AG04450 (cell line): ENCODE measurements around the gene DNM2. TPM values are rescaled to one million over a fixed set of nuclear protein-coding genes. Genes with fewer than 3 reads are reported as not detected.
"Not testable (repeated sequence)": the region's sequence is repeated elsewhere in the genome, so short reads cannot be mapped to it uniquely, and the experiment has no call there.

Experiments used
- CTCF ChIA-PET: fragments of 300-600, 350-600 bp; formaldehyde crosslinking; extraction: SDS; loops from one replicate; lab custom pipeline; 2022; ENCODE audit warnings: antibody characterized with exemption, inconsistent platforms; lab: Charles Lee
- POLR2A ChIA-PET: fragments of 350-600 bp; formaldehyde crosslinking; extraction: SDS; loops from one replicate; lab custom pipeline; 2021; ENCODE audit warnings: antibody characterized with exemption, inconsistent platforms; lab: Yijun Ruan, JAX
- DNase-seq: peaks from one replicate; pipeline ENCODE4 v3.0.0-alpha.2; 2011; ENCODE audit warnings: low read depth, low spot score
- H3K27ac ChIP-seq: one replicate; pipeline ENCODE4 v1.5.1; 2012; ENCODE audit warnings: low read depth, low read length, control low read depth
- H3K27me3 ChIP-seq: one replicate; pipeline ENCODE4 v1.6.0; 2012; ENCODE audit warnings: low read length; ENCODE audit not compliant: control insufficient read depth, insufficient read depth
- H3K4me3 ChIP-seq: 2 replicates; pipeline ENCODE4 v1.5.1; 2011; ENCODE audit warnings: mild to moderate bottlenecking, low read depth, low read length, control low read depth
- H3K9me3 ChIP-seq: 2 replicates; pipeline ENCODE4 v1.5.1; 2012; ENCODE audit warnings: low read length; ENCODE audit not compliant: control insufficient read depth, insufficient read depth
- polyA plus RNA-seq: library from polyadenylated mRNA; depleted of rRNA; stranded (reverse); fragments of >200 nt; gene quantifications from 2 replicates; pipeline ENCODE4 v1.2.3, GENCODE V29; 2011
- TF ChIP-seq, protein P1 (sequence below): IDR thresholded peaks from 2 replicates; pipeline ENCODE4 v1.5.1; 2011; ENCODE audit warnings: low read depth, low read length, control low read depth, inconsistent platforms

Gene DNM2
- polyA plus RNA-seq, 1 experiment: 36.9 TPM

DNA sequence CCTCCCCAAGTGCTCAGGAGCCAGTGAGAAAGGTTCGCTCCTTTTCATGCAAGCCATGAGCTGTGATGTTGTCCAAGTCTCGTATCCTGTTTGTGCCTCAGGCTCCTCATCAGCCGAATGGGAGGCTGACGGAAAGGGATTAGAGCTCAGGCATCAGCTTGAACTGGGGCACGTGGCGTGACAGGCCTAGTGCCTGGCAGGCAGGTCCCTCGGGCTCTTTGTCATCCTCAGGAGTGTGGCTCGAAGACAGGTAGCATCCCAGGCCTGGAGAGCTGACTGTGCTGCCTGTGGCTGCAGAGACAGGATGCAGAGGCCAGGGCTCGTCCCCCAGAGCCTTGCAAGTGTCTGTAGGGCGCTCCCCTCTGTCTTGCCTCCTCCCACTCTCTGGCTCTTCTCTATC lies 38.5 kb downstream of the DNM2 start:
- Histone ChIP-seq H3K27ac (no peak overlapping the region), H3K4me3 (no peak overlapping the region), H3K27me3 (no peaks in the 10 kb centered on the region), H3K9me3 (peaks cover 4% of the 10 kb centered on the region; the same call in 1 of the 2 replicates)
- ChIA-PET CTCF (no interaction called here), POLR2A (no interaction called here)
- no peak for DNase-seq
- TF ChIP-seq, protein P1, sequence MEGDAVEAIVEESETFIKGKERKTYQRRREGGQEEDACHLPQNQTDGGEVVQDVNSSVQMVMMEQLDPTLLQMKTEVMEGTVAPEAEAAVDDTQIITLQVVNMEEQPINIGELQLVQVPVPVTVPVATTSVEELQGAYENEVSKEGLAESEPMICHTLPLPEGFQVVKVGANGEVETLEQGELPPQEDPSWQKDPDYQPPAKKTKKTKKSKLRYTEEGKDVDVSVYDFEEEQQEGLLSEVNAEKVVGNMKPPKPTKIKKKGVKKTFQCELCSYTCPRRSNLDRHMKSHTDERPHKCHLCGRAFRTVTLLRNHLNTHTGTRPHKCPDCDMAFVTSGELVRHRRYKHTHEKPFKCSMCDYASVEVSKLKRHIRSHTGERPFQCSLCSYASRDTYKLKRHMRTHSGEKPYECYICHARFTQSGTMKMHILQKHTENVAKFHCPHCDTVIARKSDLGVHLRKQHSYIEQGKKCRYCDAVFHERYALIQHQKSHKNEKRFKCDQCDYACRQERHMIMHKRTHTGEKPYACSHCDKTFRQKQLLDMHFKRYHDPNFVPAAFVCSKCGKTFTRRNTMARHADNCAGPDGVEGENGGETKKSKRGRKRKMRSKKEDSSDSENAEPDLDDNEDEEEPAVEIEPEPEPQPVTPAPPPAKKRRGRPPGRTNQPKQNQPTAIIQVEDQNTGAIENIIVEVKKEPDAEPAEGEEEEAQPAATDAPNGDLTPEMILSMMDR: no peak

- no peak for DNase-seq
- Histone ChIP-seq H3K9me3 (peaks cover 4% of the 10 kb centered on the region; the same call in 1 of the 2 replicates), H3K27me3 (no peaks in the 10 kb centered on the region), H3K4me3 (no peak overlapping the region), H3K27ac (no peak overlapping the region)
- ChIA-PET CTCF (no interaction called here), POLR2A (no interaction called here)
- TF ChIP-seq, protein P1: no peak
Observed at GRCh38 chr19:10756791-10757190, 38.9 kb downstream of the DNM2 start.

- CTCF ChIA-PET: interaction anchor here (0.6 kb wide), 1 partner anchor 183 kb away, joined by 3 read pairs; no protein-coding TSS in a partner anchor
- H3K4me3 ChIP-seq, DNase-seq, POLR2A ChIA-PET, H3K27me3 ChIP-seq, H3K27ac ChIP-seq, H3K9me3 ChIP-seq: not testable (repeated sequence)
Observed at GRCh38 chr19:10758050-10758449, 40.2 kb downstream of the DNM2 start.

GRCh38 chr19:10758978-10759377 lies 41.1 kb downstream of the DNM2 start:
- no peak overlapping the region for H3K27ac ChIP-seq
- CTCF ChIA-PET: interaction anchor here (0.7 kb wide), 1 partner anchor 41 kb away, joined by 4 read pairs; the partner anchor contains the start of gene DNM2
- POLR2A ChIA-PET: no interaction called here
- peaks cover 4% of the 10 kb centered on the region; the same call in 1 of the 2 replicates for H3K9me3 ChIP-seq
- H3K4me3 ChIP-seq: no peak overlapping the region
- DNase-seq: no peak
- TF ChIP-seq, protein P1: no peak
- no peaks in the 10 kb centered on the region for H3K27me3 ChIP-seq

GRCh38 chr19:10760273-10760944 lies 42.5 kb downstream of the DNM2 start:
- Histone ChIP-seq H3K27me3 (no peaks in the 10 kb centered on the region), H3K9me3 (peaks cover 4% of the 10 kb centered on the region; the same call in 1 of the 2 replicates), H3K4me3 (no peak overlapping the region), H3K27ac (no peak overlapping the region)
- CTCF ChIA-PET: no interaction called here
- no peak for DNase-seq
- POLR2A ChIA-PET: no interaction called here
- TF ChIP-seq, protein P1: no peak
